HCT116 (cell line): ENCODE results near the gene TAF1B. TPM values are rescaled to one million over a fixed set of nuclear protein-coding genes. Genes with fewer than 3 reads are reported as not detected.

ENCODE experiments used
- ATAC-seq: fragments of 200-7000 bp; cut with Tn5 transposase; 2 replicates; pipeline ENCODE4 v1.9.1; 2020; ENCODE audit warnings: mild to moderate bottlenecking, moderate library complexity
- BruUV-seq: library from RNA; stranded (reverse); fragments of 400-500 nt; replicated peaks from 2 replicates; lab custom pipeline; 2021; lab: Mats Ljungman, UMichigan
- CTCF ChIA-PET: fragments of 300-600 bp; sonication (Branson Sonifier 250); formaldehyde crosslinking; loops from one replicate; lab custom pipeline; 2021; ENCODE audit warnings: antibody characterized with exemption; lab: Charles Lee
- POLR2A ChIA-PET: fragments of 300-600, 350-600 bp; sonication (Branson Sonifier 250); formaldehyde crosslinking; loops from one replicate; lab custom pipeline; 2021; ENCODE audit warnings: antibody characterized with exemption; lab: Charles Lee
- RAD21 ChIA-PET, 2 experiments: fragments of 300-600 bp; sonication (Branson Sonifier 250); formaldehyde crosslinking; loops; one replicate each; lab custom pipeline; 2023; ENCODE audit warnings: low total read pairs in 2 of 2; ENCODE audit not compliant: uncharacterized antibody in 2 of 2, unreplicated experiment in 2 of 2, low non-redundant PET in 1 of 2; lab: Charles Lee
- DNase-seq: peaks from one replicate; pipeline ENCODE4 v3.0.0-alpha.2; 2010; ENCODE audit warnings: low read depth, low spot score
- H2AFZ ChIP-seq: fragments of 200-600 bp; shearing (Covaris generic), sonication (generic); 2 replicates; pipeline ENCODE4 v1.6.1; 2017; ENCODE audit warnings: low read depth, mixed run types, mixed read lengths, antibody characterized with exemption, low read length; ENCODE audit not compliant: poor library complexity, severe bottlenecking
- H3K27ac ChIP-seq: 2 replicates; pipeline ENCODE4 v1.5.1; 2012; ENCODE audit warnings: low read depth, low read length
- H3K27me3 ChIP-seq: fragments of 200-600 bp; sonication (generic); 2 replicates; pipeline ENCODE4 v1.6.1; 2016; ENCODE audit warnings: mixed run types, low read length, mixed read lengths; ENCODE audit not compliant: insufficient read depth
- H3K36me3 ChIP-seq, 2 experiments: fragments of 200-500 bp in 1 of 2; fragments of 200-600 bp in 1 of 2; sonication (Bioruptor generic) in 1 of 2; sonication (generic) in 1 of 2; 2 replicates each; pipeline versions ENCODE4 v1.5.1 to v1.6.1; 2014 to 2016; ENCODE audit warnings: low read length in 2 of 2, inconsistent platforms in 1 of 2, mixed read lengths in 1 of 2, mixed run types in 1 of 2; ENCODE audit not compliant: insufficient read depth in 2 of 2, control insufficient read depth in 1 of 2
- H3K4me1 ChIP-seq, 2 experiments: fragments of 200-600 bp in 1 of 2; sonication (generic) in 1 of 2; 2 replicates each; pipeline versions ENCODE4 v1.5.1 to v1.6.1; 2012 to 2017; ENCODE audit warnings: low read length in 2 of 2, inconsistent platforms in 1 of 2, mild to moderate bottlenecking in 1 of 2, mixed read lengths in 1 of 2, mixed run types in 1 of 2, moderate library complexity in 1 of 2; ENCODE audit not compliant: insufficient read depth in 2 of 2, control insufficient read depth in 1 of 2
- H3K4me2 ChIP-seq: fragments of 200-600 bp; sonication (generic); 2 replicates; pipeline ENCODE4 v1.6.1; 2017; ENCODE audit warnings: mixed run types, low read length, mixed read lengths
- H3K4me3 ChIP-seq, 2 experiments: fragments of 200-600 bp in 1 of 2; sonication (generic) in 1 of 2; replicated peaks in 1 of 2; 2 replicates each; pipeline ENCODE4 v1.5.1; 2011 to 2016; ENCODE audit warnings: low read length in 2 of 2, control low read depth in 1 of 2, low read depth in 1 of 2, mild to moderate bottlenecking in 1 of 2, mixed read lengths in 1 of 2, mixed run types in 1 of 2
- H3K79me2 ChIP-seq: fragments of 200-600 bp; sonication (generic); 2 replicates; pipeline ENCODE4 v1.6.1; 2017; ENCODE audit warnings: mild to moderate bottlenecking, mixed run types, low read length, moderate library complexity, mixed read lengths; ENCODE audit not compliant: insufficient read depth
- H3K9ac ChIP-seq: fragments of 200-600 bp; sonication (generic); 2 replicates; pipeline ENCODE4 v1.6.1; 2016; ENCODE audit warnings: low read length, mixed read lengths
- H3K9me2 ChIP-seq: fragments of 200-600 bp; sonication (generic), shearing (Covaris generic); 2 replicates; pipeline ENCODE4 v1.6.1; 2017; ENCODE audit warnings: mixed run types, mild to moderate bottlenecking, moderate library complexity; ENCODE audit not compliant: insufficient read depth
- H3K9me3 ChIP-seq, 2 experiments: fragments of 200-500 bp in 1 of 2; fragments of 200-600 bp in 1 of 2; sonication (Bioruptor generic) in 1 of 2; sonication (generic) in 1 of 2; 2 replicates each; pipeline ENCODE4 v1.6.1; 2014 to 2017; ENCODE audit warnings: low read length in 2 of 2, mixed read lengths in 2 of 2, inconsistent platforms in 1 of 2, low read depth in 1 of 2, mild to moderate bottlenecking in 1 of 2, mixed run types in 1 of 2, moderate library complexity in 1 of 2; ENCODE audit not compliant: control insufficient read depth in 1 of 2, insufficient read depth in 1 of 2
- H4K20me1 ChIP-seq: fragments of 200-600 bp; sonication (generic), shearing (Covaris generic); 2 replicates; pipeline ENCODE4 v1.6.1; 2017; ENCODE audit warnings: mixed run types, mild to moderate bottlenecking, moderate library complexity; ENCODE audit not compliant: insufficient read depth
- ATF3 ChIP-seq: IDR thresholded peaks from 2 replicates; pipeline ENCODE4 v1.6.1; 2012
- CBX3 ChIP-seq: IDR thresholded peaks from 2 replicates; pipeline ENCODE4 v1.6.1; 2012; ENCODE audit warnings: low read depth
- CEBPB ChIP-seq: IDR thresholded peaks from 2 replicates; pipeline ENCODE4 v1.6.1; 2012; ENCODE audit warnings: low read depth
- EZH2 ChIP-seq: fragments of 200-600 bp; sonication (generic); IDR thresholded peaks from 2 replicates; pipeline ENCODE4 v1.6.1; 2017; ENCODE audit warnings: antibody characterized with exemption, mixed run types
- JUND ChIP-seq: IDR thresholded peaks from 2 replicates; pipeline ENCODE4 v1.6.1; 2012
- YY1 ChIP-seq: IDR thresholded peaks from 2 replicates; pipeline ENCODE4 v1.6.1; 2011; ENCODE audit warnings: low read length, low read depth, moderate library complexity, mild to moderate bottlenecking; ENCODE audit not compliant: insufficient replicate concordance; ENCODE audit errors: extremely low read depth
- ZFX ChIP-seq: fragments of 450-650 bp; IDR thresholded peaks from 2 replicates; pipeline ENCODE4 v1.6.1; 2017
- intact Hi-C: fragments of 100-400 bp; cut with micrococcal nuclease; formaldehyde crosslinking; loops from 2 replicates; pipeline ENCODE4 v1.10.0; 2022
- total RNA-seq: library from RNA; stranded (reverse); gene quantifications from one replicate; pipeline ENCODE4 v1.2.1, GENCODE V29; 2021; ENCODE audit not compliant: unreplicated experiment

TAF1B gene
- total RNA-seq, 1 experiment from 2014 or later: 27.9 TPM

GRCh38 chr2:9897846-9898245 is 54.6 kb downstream of the TAF1B start:
- Histone ChIP-seq H3K27ac (no peak overlapping the region; the same call in 1 of the 2 replicates), H4K20me1 (peaks cover 5% of the 10 kb centered on the region; the same call in 1 of the 2 replicates), H3K27me3 (no peaks in the 10 kb centered on the region), H3K9me2 (no peaks in the 10 kb centered on the region), H3K9ac (no peak overlapping the region), H3K4me2 (peak overlapping the region; percentile 57), H3K79me2 (0 out of 2 replicates have a peak, but pooled peaks cover 6% of the 10 kb centered on the region), H3K4me1 (peaks cover 18 to 25% of the 10 kb centered on the region in 2 experiments), H3K4me3 (no peak overlapping the region), H2AFZ (no peak overlapping the region), H3K9me3 (no peaks in the 10 kb centered on the region), H3K36me3 (no peaks in the 10 kb centered on the region)
- RAD21 ChIA-PET: no interaction called here
- intact Hi-C loops: no loop called here
- TF ChIP-seq YY1 (no peak), JUND (no peak), CEBPB (no peak), ZFX (no peak), EZH2 (no peak)
- no TSS peak for BruUV-seq
- ATAC-seq: no peak
- CTCF ChIA-PET: no interaction called here
- no peak for DNase-seq
- POLR2A ChIA-PET: no interaction called here

GRCh38 chr2:9905413-9905812 is 62.1 kb downstream of the TAF1B start:
- no peak for DNase-seq
- Histone ChIP-seq H3K9me2 (no peaks in the 10 kb centered on the region), H2AFZ (no peak overlapping the region), H4K20me1 (no peaks in the 10 kb centered on the region), H3K4me3 (no peak overlapping the region), H3K4me1 (no peaks in the 10 kb centered on the region), H3K27me3 (no peaks in the 10 kb centered on the region), H3K9me3 (no peaks in the 10 kb centered on the region), H3K36me3 (peaks cover 0 to 3% of the 10 kb centered on the region in 2 experiments; a peak in 1 of 4 replicates), H3K9ac (no peak overlapping the region), H3K79me2 (no peaks in the 10 kb centered on the region), H3K27ac (no peak overlapping the region)
- intact Hi-C loops: no loop called here
- POLR2A ChIA-PET: no interaction called here
- no peak for ATAC-seq
- RAD21 ChIA-PET: no interaction called here
- CTCF ChIA-PET: no interaction called here
- no TSS peak for BruUV-seq
- TF ChIP-seq CBX3 (no peak), ATF3 (no peak), ZFX (no peak)
- TF ChIP-seq, all 23 proteins: peak for 0
- H3K4me2 ChIP-seq: no peak overlapping the region
